ENCODE results near the gene LIN7B. TPM values are rescaled to one million over a fixed set of nuclear protein-coding genes. Genes with fewer than 3 reads are reported as not detected.

Gene LIN7B
- total and polyA plus RNA-seq, 9 of the 15 experiments (the other 6 are each of a cell fraction or from before 2014, with no cell fraction given), result 0.89 to 15.7 (median 4.0) TPM

DNA sequence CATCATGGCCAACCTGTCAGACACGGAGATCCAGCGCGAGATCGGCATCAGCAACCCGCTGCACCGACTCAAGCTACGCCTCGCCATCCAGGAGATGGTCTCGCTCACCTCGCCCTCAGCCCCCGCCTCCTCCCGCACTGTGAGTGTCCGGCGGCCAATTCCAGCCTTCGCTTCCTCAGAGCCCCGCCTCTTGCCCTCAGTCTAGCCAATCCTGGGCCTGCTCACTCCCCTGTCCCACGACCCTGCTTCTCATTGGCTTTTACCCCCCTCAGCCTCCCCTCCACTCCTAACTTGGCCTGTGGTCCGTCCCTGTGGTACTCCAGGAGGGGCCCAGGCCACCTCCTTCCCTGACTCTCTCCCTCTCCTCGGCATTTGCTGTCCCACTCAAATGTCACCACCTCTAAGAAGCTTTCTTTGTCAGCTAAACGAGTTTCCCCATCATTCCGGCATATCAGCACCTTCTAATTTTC lies 28.7 kb downstream of the LIN7B start (continued):
- TF ChIP-seq, protein P1, sequence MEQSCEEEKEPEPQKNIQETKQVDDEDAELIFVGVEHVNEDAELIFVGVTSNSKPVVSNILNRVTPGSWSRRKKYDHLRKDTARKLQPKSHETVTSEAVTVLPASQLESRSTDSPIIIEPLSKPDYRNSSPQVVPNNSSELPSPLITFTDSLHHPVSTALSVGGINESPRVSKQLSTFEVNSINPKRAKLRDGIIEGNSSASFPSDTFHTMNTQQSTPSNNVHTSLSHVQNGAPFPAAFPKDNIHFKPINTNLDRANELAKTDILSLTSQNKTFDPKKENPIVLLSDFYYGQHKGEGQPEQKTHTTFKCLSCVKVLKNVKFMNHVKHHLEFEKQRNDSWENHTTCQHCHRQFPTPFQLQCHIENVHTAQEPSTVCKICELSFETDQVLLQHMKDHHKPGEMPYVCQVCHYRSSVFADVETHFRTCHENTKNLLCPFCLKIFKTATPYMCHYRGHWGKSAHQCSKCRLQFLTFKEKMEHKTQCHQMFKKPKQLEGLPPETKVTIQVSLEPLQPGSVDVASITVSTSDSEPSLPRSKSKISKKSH (CRISPR knock-in tag; IDR thresholded peaks at IDR 0.05), result no peak
- TF ChIP-seq, protein P2, sequence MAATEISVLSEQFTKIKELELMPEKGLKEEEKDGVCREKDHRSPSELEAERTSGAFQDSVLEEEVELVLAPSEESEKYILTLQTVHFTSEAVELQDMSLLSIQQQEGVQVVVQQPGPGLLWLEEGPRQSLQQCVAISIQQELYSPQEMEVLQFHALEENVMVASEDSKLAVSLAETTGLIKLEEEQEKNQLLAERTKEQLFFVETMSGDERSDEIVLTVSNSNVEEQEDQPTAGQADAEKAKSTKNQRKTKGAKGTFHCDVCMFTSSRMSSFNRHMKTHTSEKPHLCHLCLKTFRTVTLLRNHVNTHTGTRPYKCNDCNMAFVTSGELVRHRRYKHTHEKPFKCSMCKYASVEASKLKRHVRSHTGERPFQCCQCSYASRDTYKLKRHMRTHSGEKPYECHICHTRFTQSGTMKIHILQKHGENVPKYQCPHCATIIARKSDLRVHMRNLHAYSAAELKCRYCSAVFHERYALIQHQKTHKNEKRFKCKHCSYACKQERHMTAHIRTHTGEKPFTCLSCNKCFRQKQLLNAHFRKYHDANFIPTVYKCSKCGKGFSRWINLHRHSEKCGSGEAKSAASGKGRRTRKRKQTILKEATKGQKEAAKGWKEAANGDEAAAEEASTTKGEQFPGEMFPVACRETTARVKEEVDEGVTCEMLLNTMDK (IDR thresholded peaks at IDR 0.05; ENCODE audit: borderline replicate concordance, insufficient read depth, low read depth, low read length, poor library complexity, severe bottlenecking), result no peak
- TF ChIP-seq BRCA1 (IDR thresholded peaks at IDR 0.05), result no peak
- TF ChIP-seq BRCA1 (CRISPR knock-in tag; IDR thresholded peaks at IDR 0.05), result no peak
- no peak for TF ChIP-seq RBM22 (IDR thresholded peaks at IDR 0.05; ENCODE audit: low read depth, low read length, poor library complexity, severe bottlenecking)
- no peak for TF ChIP-seq ZFPM2 (CRISPR knock-in tag; IDR thresholded peaks at IDR 0.05)
- TF ChIP-seq CREB1 (IDR thresholded peaks at IDR 0.05), result no peak
- TF ChIP-seq CREB1 (CRISPR knock-in tag; IDR thresholded peaks at IDR 0.05), result peak; percentile 54; the same call in 1 of the 2 replicates
- TF ChIP-seq HDAC2 (IDR thresholded peaks at IDR 0.05), result peak; percentile 41; the same call in 1 of the 2 replicates
- TF ChIP-seq, protein P3, sequence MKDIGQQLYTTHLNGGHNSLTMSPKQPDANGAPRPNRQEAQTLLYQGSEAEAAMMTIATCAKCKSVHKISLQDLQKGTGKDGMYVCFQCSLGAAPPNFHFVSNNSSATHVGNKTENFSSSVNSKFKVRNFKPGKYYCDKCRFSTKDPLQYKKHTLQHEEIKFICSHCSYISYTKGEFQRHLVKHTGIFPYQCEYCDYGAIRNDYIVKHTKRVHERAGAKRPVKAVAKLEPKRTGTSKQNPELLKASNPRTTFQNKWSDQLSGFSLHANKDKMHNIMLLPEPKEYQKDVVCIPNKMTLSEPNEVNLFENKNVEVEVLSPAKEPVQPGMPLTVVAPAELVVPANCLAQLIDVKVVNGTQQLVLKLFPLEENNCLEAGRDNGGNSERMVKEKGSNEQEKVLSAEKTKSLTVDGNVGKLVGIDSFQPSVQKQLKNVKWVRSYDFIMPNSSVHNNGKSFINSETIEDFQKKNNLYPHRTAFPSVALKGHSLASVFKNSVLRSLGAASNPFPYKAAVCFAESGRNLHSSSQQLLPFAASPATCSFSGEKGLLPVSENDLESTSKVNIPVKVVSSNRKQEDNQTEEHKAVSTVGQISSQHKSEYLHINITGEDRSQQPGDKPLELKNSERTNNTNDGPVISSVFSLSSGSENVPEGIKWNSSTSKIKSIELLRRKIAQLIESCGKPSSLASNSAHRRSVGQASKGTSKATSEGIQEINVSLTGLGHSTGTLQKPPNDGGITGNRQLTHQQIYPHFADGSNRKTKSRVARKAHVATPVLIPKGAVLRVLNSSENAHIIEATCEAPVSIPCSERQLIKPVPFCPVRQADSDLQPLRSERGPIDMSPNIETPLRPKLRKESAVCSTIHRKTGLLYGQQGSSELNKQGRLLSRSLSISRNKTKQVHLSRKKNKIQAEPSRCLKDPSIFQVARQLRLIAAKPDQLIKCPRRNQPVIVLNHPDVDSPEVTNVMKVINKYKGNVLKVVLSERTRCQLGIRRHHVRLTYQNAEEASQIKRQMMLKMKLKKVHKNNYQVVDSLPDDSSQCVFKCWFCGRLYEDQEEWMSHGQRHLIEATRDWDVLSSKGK (CRISPR knock-in tag; IDR thresholded peaks at IDR 0.05), result no peak
- TF ChIP-seq, protein P4, sequence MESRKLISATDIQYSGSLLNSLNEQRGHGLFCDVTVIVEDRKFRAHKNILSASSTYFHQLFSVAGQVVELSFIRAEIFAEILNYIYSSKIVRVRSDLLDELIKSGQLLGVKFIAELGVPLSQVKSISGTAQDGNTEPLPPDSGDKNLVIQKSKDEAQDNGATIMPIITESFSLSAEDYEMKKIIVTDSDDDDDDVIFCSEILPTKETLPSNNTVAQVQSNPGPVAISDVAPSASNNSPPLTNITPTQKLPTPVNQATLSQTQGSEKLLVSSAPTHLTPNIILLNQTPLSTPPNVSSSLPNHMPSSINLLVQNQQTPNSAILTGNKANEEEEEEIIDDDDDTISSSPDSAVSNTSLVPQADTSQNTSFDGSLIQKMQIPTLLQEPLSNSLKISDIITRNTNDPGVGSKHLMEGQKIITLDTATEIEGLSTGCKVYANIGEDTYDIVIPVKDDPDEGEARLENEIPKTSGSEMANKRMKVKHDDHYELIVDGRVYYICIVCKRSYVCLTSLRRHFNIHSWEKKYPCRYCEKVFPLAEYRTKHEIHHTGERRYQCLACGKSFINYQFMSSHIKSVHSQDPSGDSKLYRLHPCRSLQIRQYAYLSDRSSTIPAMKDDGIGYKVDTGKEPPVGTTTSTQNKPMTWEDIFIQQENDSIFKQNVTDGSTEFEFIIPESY (CRISPR knock-in tag; IDR thresholded peaks at IDR 0.05), result no peak
- no peak for TF ChIP-seq FUS (optimal IDR thresholded peaks at IDR 0.05; ENCODE audit: low read depth, low read length)
- no peak for TF ChIP-seq ZKSCAN8 (CRISPR knock-in tag; IDR thresholded peaks at IDR 0.05)
- no peak for TF ChIP-seq ZBTB1 (CRISPR knock-in tag; IDR thresholded peaks at IDR 0.05; ENCODE audit: borderline replicate concordance, low read depth)
- TF ChIP-seq, protein P5, sequence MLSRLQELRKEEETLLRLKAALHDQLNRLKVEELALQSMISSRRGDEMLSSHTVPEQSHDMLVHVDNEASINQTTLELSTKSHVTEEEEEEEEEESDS (CRISPR knock-in tag; IDR thresholded peaks at IDR 0.05), result no peak
- no peak for TF ChIP-seq IFI16 (CRISPR knock-in tag; IDR thresholded peaks at IDR 0.05)
- peak; percentile 97 for TF ChIP-seq HDGF (IDR thresholded peaks at IDR 0.05)
- no peak for TF ChIP-seq GTF2A2 (tag; IDR thresholded peaks at IDR 0.05)
- peak; percentile 36; the same call in 1 of the 2 replicates for TF ChIP-seq DPF2 (IDR thresholded peaks at IDR 0.05)
- TF ChIP-seq JUND (IDR thresholded peaks at IDR 0.05; ENCODE audit: borderline replicate concordance, low read depth, low read length), result peak; percentile 14; the same call in 1 of the 2 replicates
- no peak for TF ChIP-seq JUND (tag; IDR thresholded peaks at IDR 0.05; ENCODE audit: borderline replicate concordance, low read depth, low read length)
- no peak for TF ChIP-seq HLTF (IDR thresholded peaks at IDR 0.05)
